Measurements from ENCODE around the gene TRAPPC11.
"Not testable (repeated sequence)": the region's sequence is repeated elsewhere in the genome, so short reads cannot be mapped to it uniquely, and the experiment has no call there.

TRAPPC11 gene

DNA sequence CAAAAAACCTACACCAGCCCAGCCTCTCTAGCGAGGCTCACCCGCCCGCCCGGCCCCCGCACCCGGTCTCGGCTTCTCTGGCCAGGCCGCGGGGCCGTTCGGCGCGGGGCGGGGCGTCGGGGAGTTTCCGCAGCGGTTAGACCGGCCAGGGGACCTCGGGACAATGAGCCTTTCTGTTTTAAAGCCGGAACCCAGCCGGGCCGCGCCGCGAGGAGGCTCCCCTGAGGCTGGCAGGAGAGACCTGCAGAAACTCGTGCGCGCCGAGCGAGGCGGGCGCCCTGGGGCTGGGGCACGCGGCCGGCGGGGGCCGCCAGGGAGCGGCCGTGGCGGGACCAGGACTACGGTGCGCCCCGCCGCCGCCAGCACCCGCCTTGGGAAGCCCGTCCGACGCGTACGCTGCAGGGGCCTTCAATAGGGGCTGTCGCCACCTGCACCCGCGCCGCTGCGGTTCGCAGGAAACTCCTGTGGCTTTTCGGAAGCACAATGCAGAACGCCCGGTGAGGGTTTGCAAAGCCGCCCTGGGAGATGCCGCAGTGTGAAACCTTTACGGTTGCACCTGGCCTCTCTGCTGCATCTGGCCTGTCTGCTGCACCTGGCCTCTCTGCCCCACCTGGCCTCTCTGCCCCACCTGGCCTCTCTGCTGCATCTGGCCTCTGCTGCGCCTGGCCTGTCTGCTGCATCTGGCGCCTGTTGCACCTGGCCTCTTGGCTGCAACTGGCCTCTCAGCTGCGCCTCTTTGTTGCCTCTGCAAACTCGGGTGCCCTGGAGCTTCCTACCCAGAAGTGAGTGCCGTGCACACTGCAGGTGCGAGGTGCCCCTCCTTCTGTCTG is 63.9 kb downstream of the TRAPPC11 start:
- DNase-seq, result peak; percentile 56

DNA sequence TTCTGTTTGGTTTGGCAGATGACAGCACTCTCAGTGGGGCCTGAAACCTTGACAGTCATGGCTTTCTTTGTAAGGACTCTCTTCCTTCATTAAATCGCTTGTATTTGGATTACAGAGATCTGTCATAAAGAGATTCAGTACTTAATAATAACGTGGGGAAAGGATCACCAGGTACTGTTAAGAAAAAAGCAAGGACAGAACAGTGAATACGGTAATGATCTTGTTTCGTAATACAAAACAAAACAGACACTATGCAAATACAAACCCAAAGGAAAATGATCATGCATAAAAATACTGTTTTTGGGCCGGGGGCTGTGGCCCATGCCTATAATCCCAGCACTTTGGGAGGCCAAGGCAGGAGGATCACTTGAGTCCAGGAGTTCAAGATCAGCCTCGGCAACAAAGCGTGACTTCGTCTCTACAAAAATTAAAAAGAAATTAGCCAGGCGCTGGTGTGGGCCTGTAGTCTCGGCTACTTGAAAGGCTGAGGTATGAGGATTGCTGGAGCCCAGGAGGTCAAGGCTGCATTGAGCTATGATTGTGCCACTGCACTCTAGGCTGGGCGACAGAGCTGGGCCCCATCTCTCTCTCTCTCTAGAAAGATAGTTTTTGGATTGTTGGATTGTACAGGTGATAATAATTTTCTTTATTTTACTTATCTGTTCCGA is 64.6 kb downstream of the TRAPPC11 start:
- no peak for DNase-seq

DNA sequence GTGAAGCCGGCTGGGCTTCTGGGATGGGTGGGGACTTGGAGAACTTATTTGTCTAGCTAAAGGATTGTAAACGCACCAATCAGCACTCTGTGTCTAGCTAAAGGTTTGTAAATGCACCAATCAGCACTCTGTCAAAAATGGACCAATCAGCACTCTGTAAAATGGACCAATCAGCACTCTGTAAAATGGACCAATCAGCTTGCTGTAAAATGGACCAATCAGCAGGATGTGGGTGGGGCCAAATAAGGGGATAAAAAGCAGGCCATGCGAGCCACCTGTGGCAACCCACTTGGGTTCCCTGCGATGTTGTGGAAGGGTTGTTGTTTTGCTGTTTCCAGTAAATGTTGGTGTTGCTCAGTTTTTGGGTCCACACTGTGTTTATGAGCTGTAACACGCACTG is 66.5 kb downstream of the TRAPPC11 start:
- not testable (repeated sequence) for DNase-seq

DNA sequence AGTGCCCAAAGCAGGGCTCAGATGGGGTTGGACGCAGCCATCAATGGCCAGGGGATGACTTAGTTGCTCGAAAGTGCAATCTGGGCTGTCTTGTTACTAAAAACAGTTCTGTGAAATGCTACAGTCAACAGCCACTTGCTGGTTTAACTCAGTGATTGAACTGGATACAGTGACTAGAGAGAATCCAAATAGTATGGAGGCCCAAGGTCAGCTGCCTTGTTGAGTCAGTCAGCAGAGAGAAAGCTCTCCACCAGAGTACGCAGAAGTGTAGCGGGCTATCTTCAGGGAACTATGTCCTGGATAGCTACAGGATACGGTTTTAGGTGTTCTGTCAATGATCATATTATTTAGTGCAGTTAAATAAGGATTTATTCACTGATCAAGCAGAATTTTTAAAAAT is 68.4 kb downstream of the TRAPPC11 start:
- no peak for DNase-seq

DNA sequence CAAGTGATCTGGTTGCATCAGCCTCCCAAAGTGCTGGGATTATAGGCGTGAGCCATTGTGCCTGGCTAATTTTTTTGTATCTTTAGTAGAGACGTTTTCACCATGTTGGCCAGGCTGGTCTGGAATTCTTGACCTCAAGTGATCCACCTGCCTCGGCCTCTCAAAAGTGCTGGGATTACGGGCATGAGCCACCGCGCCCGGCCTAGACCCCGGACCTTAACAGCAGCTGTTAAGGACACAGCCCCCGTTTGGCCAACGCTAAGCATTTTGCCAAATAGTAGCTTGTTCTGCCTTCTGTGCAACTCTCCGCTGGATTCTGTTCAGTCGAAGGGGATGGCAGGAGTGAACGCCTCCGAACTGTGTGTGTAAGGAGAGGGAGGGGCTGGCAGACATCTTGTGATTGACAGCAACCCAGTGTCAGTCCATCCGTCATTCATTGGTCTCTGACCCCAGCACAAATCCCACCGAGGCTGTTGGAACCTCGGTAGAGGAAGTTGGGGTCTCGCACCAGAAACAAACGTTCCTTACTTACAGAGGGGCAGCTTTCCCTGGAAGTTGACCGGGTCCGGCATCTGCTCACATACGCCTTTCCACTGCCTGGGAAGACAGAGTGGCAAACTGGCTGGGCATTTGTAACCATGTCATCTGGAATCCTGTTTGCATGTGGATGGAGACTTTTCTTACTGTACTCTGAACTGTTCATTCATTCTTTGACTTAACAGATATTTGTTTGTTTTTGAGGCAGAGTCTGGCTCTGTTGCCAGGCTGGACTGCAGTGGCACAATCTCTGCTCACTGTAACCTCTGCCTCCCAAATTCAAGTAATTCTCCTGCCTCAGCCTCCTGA is 69.4 kb downstream of the TRAPPC11 start:
- DNase-seq, result no peak

DNA sequence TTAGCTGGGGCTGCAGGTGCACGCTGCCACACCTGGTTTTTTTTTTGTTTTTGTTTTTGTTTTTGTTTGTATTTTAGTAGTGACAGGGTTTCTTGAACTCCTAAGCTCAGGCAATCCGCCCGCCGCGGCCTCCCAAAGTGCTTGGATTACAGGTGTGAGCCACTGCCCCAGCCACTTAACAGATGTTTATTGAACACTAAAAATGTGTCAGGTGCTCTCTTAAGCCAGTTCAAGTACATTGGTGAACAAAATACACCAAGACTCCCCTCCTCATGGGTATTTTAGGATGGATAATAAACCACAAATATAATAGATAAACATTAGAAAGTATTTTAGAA is 69.9 kb downstream of the TRAPPC11 start:
- no peak for DNase-seq

DNA sequence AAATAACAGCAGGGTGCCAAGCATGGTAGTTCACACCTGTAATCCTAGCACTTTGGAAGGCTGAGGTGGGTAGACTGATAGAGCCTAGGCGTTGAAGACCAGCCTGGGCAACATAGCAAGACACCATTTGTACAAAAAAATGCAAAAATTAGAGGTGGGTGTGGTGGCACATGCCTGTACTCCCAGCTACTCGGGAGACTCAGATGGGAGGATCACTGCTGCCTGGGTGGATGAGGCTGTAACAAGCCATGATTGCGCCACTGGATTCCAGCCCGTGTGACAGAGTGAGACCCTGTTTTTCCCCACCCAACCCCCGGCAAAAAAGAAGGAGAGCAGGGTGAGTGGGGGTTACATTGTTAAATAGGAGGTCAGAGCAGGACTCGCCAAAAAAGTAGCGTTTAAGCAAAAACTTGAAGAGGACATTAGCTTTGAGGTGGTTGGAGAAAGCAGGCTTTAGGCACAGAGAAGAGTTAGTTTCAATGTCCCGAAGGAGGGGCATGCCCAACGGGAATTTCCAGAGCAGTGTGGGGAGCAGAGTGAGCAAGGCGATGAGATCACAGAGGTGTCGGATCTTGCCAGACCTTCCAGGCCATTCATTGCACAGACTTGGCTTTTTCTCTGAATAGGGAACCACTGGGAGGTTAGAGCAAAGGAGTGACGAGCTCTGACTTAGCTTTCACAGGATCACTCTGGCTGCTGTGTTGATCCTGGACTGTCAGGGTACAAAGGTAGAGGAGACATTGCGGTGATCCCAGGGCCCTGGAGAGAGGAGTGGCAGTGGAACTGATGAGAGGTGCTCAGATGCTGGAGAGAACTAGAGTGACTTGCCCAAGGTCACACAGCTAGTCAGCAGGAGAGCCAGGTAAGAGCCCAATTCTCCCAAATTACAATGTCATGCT is 70.6 kb downstream of the TRAPPC11 start:
- no peak for DNase-seq

DNA sequence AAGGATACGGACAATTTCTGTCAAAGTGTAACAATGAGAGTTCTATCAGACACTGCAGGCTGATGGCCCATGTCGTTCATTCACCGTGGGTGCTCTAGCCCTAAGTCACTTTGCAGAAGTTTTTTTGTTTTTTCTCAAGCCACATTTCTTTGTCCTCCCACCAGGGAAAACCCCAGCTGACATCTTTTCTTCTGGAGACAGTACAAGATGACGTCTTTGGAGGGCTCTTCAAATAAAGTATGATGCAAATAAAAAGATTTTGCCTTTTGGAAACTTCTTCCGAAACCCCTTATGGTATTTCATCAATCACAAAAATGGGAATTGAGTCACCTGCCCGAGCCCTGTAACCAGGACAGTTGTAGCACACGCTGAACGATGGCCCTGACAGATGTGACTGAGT is 73.2 kb downstream of the TRAPPC11 start:
- DNase-seq, result no peak

DNA sequence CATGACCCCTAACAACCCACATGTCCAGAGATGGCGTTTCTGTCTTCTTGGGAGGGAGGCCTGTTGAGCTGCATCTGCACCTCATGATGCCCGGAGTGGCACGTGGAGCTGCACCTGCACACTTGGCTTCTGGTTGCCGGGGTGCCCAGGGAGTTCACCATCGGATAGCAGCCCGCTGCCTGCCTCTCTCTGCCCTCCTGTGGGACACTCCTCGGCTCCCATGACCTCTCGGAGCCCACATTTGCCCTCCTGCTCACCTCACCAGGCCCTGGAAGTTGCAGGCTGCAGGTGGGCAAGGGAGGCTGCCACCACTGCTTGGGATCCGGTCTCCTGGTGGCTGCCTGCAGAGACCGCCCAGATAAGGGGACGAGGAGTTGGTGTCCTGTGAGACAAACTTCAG is 74.1 kb downstream of the TRAPPC11 start:
- DNase-seq, result no peak

DNA sequence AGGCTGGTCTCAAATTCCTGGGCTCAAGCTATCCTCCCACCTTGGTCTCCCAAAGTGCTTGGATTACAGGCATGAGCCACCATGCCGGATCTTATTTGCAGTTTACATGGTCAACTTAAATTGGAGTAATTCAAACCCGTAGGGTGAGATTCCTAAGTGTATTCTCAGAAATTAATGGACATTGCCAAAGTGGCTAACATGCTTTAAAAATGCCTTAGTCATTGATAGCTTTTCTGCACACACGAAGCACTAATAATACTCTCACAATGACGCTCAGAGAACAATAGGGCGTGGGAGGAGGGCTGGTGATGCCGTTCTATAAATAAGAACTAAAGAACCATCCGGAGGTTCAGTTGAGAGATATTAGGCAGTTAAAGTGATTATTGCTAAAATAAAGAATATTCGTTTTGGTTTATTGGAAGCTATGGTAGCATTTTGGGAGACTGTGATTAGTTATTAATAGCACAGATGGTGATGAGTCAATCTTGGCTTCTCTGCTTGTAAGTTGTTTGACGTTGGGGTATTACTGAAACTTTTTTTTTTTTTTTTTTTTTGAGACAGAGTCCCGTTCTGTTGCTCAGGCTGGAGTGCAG is 79.1 kb downstream of the TRAPPC11 start:
- DNase-seq, result no peak

DNA sequence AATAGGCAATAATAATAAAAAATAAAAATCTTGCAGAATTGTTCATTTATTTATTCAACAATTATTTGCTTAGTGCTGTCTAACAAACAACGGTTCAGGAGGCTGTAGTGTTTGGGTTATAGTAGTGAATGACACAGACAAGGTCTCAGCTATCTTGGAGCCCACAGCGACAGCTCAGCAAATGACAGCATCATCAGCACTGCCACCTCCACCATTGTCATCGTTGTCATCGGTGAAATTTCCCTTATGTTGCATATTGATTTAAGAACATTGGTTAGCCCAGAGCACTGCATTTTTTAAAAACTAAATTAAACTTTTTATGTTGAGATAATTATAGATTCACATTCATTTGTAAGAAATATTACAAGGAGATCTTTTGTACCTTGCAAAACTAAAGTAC is 79.9 kb downstream of the TRAPPC11 start:
- DNase-seq, result no peak

DNA sequence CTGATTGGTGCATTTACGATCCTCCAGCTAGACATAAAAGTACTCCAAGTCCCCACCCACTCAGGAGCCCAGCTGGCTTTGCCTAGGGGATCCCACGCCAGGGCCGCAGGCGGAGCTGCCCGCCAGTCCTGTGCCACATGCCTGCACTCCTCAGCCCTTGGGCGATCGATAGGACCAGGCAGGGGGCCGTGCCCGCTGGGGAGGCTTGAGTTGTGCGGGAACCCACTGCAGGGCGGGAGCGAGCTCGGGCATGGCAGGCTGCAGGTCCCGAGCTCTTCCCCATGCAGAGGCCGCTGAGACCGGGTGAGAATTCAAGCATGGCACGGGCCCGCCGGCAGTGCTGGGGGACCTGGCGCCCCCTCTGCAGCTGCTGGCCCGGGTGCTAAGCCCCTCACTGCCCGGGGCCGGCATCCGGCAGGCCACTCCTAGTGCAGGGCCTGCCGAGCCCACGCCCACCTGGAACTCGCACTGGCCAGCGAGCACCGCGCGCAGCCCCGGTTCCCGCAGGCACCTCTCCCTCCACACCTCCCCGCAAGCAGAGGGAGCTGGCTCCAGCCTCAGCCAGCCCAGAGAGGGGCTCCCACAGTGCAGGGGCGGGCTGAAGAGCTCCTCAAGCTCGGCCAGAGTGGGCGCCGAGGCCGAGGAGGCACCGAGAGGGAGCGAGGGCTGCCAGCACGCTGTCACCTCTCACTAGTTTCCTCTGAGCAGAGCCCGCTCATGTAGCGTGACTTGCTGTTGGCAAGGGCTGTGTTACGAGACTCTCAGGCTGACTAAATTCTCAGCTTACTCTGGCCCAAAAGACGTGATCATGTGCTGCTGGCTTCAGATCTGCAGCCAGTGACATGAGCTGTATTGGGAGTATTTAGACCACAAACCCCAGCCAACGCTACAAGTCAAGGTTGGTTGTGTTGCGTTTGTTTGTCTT is 87.5 kb downstream of the TRAPPC11 start:
- DNase-seq, result no peak

DNA sequence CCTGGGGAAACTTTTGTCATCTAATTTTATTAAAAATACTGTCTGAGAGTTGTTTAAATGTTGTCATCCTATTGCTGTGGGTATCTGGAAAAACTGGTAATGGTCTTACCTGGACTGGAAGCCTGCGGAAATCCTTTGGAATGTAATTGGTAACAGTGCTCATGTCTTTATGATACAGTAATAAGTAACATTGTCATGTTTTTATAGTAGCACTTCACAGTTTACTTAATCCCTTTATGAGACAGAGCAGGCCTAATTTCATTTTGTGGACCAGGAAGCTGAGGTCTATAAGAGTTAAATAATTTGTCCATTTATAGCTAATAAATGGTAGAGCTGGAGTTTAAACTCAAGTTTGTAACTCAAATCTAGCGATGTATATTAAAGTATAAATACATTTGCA is 88.3 kb downstream of the TRAPPC11 start:
- no peak for DNase-seq

DNA sequence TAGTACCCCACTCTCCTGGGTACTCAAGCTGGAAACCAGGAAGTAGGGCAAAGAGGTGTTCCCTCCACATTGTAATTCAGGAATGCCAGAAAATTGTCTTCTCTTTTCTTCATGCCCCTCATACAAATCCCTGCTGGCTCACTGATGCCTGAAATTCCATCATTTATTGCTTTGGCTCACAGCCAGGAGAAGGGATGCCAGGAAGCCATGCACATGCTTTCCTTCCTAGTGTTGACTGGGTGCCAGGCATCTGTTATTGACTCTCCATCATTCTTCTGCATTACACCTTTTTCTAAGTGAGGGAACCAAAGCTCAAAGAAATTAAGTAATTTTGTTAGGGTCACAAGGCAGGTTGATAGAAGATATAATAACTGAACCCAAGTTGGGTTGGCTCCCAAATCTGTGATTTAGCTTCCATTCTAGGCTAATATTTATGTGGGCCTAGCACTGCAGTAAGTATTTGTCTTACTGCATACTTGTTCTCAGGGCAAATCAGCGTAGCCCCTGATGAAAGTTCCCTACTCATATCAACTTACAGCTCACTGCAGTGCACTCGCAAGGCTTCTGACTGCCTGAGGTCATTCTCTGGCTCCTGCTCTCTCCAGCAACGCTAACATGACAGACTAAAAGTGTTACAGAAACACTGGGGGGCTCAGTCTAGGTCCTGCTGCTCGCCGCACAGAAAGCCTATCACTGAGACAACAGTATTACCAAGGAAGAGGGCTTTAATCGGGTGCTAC is 89.0 kb downstream of the TRAPPC11 start:
- no peak for DNase-seq

DNA sequence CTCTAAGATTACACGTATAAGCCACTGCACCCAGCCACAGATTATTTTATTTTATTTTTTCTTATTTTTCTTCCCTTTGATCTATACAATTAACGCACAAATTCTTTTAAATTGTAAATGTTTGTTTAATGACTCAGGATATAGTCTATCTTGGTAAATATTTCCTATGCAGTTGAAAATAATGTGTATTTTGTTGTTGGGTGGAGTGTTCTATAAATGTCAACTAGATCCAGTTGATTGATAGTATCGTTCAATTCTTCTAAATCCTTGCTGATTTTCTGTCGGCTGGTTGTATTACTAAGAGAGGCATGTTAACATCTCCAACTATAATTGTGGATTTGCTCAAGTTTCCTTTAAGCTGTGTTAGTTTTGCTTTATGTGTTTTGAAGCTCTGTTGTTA is 92.0 kb downstream of the TRAPPC11 start:
- DNase-seq, result no peak

DNA sequence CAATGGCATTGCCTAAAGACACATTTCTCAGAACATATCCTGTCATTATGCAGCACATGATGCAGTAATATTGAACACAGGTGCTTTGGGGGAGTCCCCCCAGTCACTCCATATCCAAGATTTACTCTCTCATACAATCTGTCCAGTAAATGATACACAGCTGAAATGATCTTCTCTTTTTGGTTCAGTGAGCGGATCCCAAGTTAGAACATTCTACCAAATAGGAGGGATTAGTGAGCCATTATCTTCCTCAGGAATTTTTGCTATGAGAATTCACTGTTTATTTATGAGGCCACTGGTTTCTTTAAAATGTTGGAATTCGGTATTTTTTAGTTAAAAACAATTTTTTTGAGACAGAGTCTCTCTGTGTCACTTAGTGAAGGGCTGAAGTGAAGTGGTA is 96.5 kb downstream of the TRAPPC11 start:
- DNase-seq, result no peak

DNA sequence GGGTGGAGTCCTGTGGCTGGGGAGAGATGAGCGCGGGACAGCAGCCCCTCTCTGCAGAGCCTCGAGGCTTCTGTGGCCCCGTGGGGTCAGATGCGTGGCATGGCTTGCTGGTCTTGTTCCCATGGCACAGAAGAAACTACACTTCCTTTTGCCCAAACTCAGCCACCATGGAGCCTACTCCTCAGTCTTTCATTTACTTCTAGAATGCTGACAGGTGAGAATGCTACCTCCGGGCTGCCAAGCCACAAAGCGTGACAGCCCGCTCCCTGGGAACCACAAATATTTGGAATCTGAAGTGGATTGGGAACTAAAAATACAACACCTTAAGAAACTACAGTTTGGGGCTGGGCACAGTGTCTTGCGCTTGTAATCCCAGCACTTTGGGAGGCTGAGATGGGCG is 98.0 kb downstream of the TRAPPC11 start:
- DNase-seq, result no peak

DNA sequence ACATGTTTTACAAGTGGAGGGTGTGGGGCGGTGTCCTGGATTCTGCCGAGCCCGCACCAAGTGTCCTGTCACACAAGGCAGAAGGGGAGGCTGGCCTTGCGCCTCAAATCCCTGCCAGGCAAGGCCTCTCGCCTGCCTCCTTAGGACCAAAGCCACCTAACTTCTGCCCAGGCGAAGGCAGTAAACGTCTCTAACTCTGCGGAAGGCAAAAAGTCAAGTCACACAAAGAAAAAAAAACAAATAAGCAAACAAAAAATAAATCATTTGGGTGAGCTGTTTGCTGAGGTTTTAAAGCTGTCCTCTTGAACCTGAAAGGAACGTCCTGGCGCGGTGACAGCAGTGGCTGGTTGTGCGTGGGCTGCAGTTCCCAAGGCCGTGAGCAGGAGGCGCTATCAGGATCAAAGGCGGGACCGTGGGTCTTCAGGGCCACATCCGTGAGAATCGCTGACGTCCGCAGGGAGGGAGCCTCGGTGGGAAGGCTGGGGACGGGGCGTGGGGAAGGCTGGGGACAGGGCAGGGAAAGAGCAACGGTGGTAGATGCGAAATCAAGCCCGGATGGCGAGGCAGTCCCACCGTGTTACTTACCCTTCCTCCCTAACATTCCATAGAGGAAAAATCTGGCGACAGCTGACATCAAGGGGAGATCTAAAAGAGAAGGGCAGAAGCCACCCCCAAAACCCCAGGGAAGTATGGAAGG is 99.1 kb downstream of the TRAPPC11 start:
- DNase-seq, result no peak

DNA sequence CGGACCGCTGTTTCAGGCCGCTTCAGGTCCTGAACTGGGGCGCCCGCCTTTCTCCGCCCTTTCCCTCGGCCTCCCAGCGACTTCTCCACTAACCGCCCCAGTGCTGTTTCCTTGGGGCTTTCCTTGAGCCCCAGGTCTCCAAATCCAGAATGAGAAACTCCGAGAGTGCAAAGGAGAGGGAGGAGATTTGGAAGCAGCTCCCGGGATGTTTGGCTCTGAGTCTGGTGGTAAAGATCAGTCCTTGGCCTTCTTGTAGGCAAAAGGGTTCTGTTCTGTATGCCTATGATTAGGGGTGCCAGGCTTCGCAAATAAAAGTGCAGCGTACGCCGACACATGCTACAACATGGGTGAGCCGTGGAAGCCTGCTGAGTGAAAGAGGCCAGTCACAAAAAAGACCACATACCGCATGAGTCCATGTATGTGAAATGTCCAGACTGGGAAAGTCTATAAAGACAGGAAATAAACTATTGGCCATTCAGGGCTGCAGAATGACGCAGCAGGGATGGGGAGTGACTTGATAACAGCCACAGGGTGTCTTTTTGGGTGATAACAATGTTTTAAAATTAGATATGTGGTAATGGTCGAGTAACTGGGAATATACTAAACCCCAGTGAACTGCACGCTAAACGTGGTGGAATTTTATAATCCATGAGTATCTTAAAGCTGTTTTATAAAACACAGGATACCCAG is 99.8 kb downstream of the TRAPPC11 start:
- no peak for DNase-seq
